WI38 (cell line): Measurements from ENCODE around the gene IWS1.
"Not testable (repeated sequence)": the region's sequence is repeated elsewhere in the genome, so short reads cannot be mapped to it uniquely, and the experiment has no call there.

Experiments
- H3K4me3 ChIP-seq: 2 replicates; pipeline ENCODE4 v1.5.1; 2011; ENCODE audit warnings: low read depth, mild to moderate bottlenecking, control low read depth, low read length
- CTCF ChIP-seq: IDR thresholded peaks from 2 replicates; pipeline ENCODE4 v1.5.1; 2012; ENCODE audit warnings: low read depth, mild to moderate bottlenecking, control low read depth, low read length

Gene IWS1

GRCh38 chr2:127453013-127453391 lies 73.3 kb downstream of the IWS1 start:
- no peak overlapping the region for H3K4me3 ChIP-seq
- no peak for TF ChIP-seq CTCF

- H3K4me3 ChIP-seq: not testable (repeated sequence)
Measured at GRCh38 chr2:127452423-127452822, 73.9 kb downstream of the IWS1 start.

- no peak overlapping the region for H3K4me3 ChIP-seq
- TF ChIP-seq CTCF: no peak
Measured at GRCh38 chr2:127451981-127452380, 74.3 kb downstream of the IWS1 start.

GRCh38 chr2:127449898-127450297 lies 76.4 kb downstream of the IWS1 start:
- TF ChIP-seq CTCF: no peak
- H3K4me3 ChIP-seq: no peak overlapping the region

- no peak for TF ChIP-seq CTCF
- no peak overlapping the region for H3K4me3 ChIP-seq
Measured at GRCh38 chr2:127449414-127449813, 76.9 kb downstream of the IWS1 start.

GRCh38 chr2:127448526-127448925 lies 77.8 kb downstream of the IWS1 start:
- TF ChIP-seq CTCF: no peak
- H3K4me3 ChIP-seq: no peak overlapping the region

- no peak for TF ChIP-seq CTCF
Measured at GRCh38 chr2:127439343-127439742, 86.9 kb downstream of the IWS1 start.

GRCh38 chr2:127437781-127438726 lies 88.2 kb downstream of the IWS1 start:
- H3K4me3 ChIP-seq: no peak overlapping the region
- TF ChIP-seq CTCF: no peak

More at GRCh38 chr2:127439343-127439742, 86.9 kb downstream of the IWS1 start:
- H3K4me3 ChIP-seq: no peak overlapping the region
